Measurements from ENCODE around the gene PRXL2B.
"Not testable (repeated sequence)": the region's sequence is repeated elsewhere in the genome, so short reads cannot be mapped to it uniquely, and the experiment has no call there.

Gene PRXL2B

GRCh38 chr1:2563205-2563604, 23.4 kb upstream of the PRXL2B start:
- no peak for DNase-seq (ENCODE audit: insufficient read length, low spot score)
- FAIRE-seq, result no peak

GRCh38 chr1:2564006-2564814, 22.4 kb upstream of the PRXL2B start:
- DNase-seq (ENCODE audit: insufficient read length, low spot score) (no peak), FAIRE-seq (no peak)

- no peak for FAIRE-seq
- no peak for DNase-seq (ENCODE audit: insufficient read length, low spot score)
Observed at GRCh38 chr1:2564815-2565374, 21.7 kb upstream of the PRXL2B start.

- no peak for FAIRE-seq
Observed at GRCh38 chr1:2566101-2567045, 20.2 kb upstream of the PRXL2B start.

GRCh38 chr1:2567083-2567679, 19.4 kb upstream of the PRXL2B start:
- DNase-seq (ENCODE audit: insufficient read length, low spot score) (no peak), FAIRE-seq (no peak)

More at GRCh38 chr1:2566101-2567045, 20.2 kb upstream of the PRXL2B start:
- no peak for DNase-seq (ENCODE audit: insufficient read length, low spot score)

- not testable (repeated sequence) for FAIRE-seq; DNase-seq (ENCODE audit: insufficient read length, low spot score)
Observed at GRCh38 chr1:2568187-2568816, 18.3 kb upstream of the PRXL2B start.

GRCh38 chr1:2569060-2569459, 17.5 kb upstream of the PRXL2B start:
- no peak for FAIRE-seq

GRCh38 chr1:2569703-2570102, 16.9 kb upstream of the PRXL2B start:
- DNase-seq (ENCODE audit: insufficient read length, low spot score); FAIRE-seq: not testable (repeated sequence)

More at GRCh38 chr1:2569060-2569459, 17.5 kb upstream of the PRXL2B start:
- DNase-seq (ENCODE audit: insufficient read length, low spot score), result no peak

- DNase-seq (ENCODE audit: insufficient read length, low spot score) (no peak), FAIRE-seq (no peak)
Observed at GRCh38 chr1:2570332-2570731, 16.2 kb upstream of the PRXL2B start.

- FAIRE-seq (no peak), DNase-seq (ENCODE audit: insufficient read length, low spot score) (no peak)
Observed at GRCh38 chr1:2571348-2571747, 15.2 kb upstream of the PRXL2B start.

GRCh38 chr1:2573250-2573920, 13.2 kb upstream of the PRXL2B start:
- FAIRE-seq, result no peak
- DNase-seq (ENCODE audit: insufficient read length, low spot score), result no peak

- no peak for FAIRE-seq
- no peak for DNase-seq (ENCODE audit: insufficient read length, low spot score)
Observed at GRCh38 chr1:2574350-2574749, 12.2 kb upstream of the PRXL2B start.

GRCh38 chr1:2575801-2576663, 10.5 kb upstream of the PRXL2B start:
- FAIRE-seq (no peak), DNase-seq (ENCODE audit: insufficient read length, low spot score) (no peak)

GRCh38 chr1:2577565-2578075, 9.0 kb upstream of the PRXL2B start:
- not testable (repeated sequence) for DNase-seq (ENCODE audit: insufficient read length, low spot score); FAIRE-seq

GRCh38 chr1:2578758-2579118, 7.8 kb upstream of the PRXL2B start:
- no peak for DNase-seq (ENCODE audit: insufficient read length, low spot score)
- no peak for FAIRE-seq

GRCh38 chr1:2580691-2581090, 5.9 kb upstream of the PRXL2B start:
- FAIRE-seq (no peak), DNase-seq (ENCODE audit: insufficient read length, low spot score) (no peak)

GRCh38 chr1:2582391-2582790, 4.2 kb upstream of the PRXL2B start:
- FAIRE-seq (no peak), DNase-seq (ENCODE audit: insufficient read length, low spot score) (no peak)

GRCh38 chr1:2583331-2583791, 3.2 kb upstream of the PRXL2B start:
- no peak for DNase-seq (ENCODE audit: insufficient read length, low spot score)
- no peak for FAIRE-seq
